K562 (cell line): ENCODE results near the gene CNR2. TPM values are rescaled to one million over a fixed set of nuclear protein-coding genes. Genes with fewer than 3 reads are reported as not detected.

Experiments
- ARID1B ChIP-seq: fragments of 450-650 bp; IDR thresholded peaks from 2 replicates; pipeline ENCODE4 v1.6.1; 2016; ENCODE audit warnings: antibody characterized with exemption, mild to moderate bottlenecking, inconsistent platforms
- DMBX1 ChIP-seq: fragments of 250-450 bp; sonication (Bioruptor Pico); IDR thresholded peaks from 2 replicates; pipeline ENCODE4 v1.8.0; 2022; ENCODE audit warnings: inconsistent platforms, mild to moderate bottlenecking, moderate library complexity, borderline replicate concordance
- DPF2 ChIP-seq: fragments of 450-650 bp; IDR thresholded peaks from 2 replicates; pipeline ENCODE4 v1.6.1; 2016
- EHMT2 ChIP-seq: fragments of 450-650 bp; IDR thresholded peaks from 2 replicates; pipeline ENCODE4 v1.6.1; 2018; ENCODE audit warnings: antibody characterized with exemption
- ETV5 ChIP-seq: sonication (generic); formaldehyde crosslinking; IDR thresholded peaks from 2 replicates; pipeline ENCODE4 v1.4.0; 2020; ENCODE audit warnings: low read depth, mild to moderate bottlenecking, missing genetic modification reagents
- FOXJ2 ChIP-seq: fragments of 200-800 bp; sonication (Bioruptor generic); IDR thresholded peaks from 2 replicates; pipeline ENCODE4 v1.6.1; 2016; ENCODE audit warnings: missing genetic modification characterization, missing compliant biosample characterization
- IFI16 ChIP-seq: fragments of 250-450 bp; sonication (Bioruptor Pico); IDR thresholded peaks from 2 replicates; pipeline ENCODE4 v2.1.2; 2022; ENCODE audit warnings: mild to moderate bottlenecking, inconsistent platforms
- MTA2 ChIP-seq: fragments of 450-650 bp; IDR thresholded peaks from 2 replicates; pipeline ENCODE4 v1.6.1; 2016; ENCODE audit warnings: low read depth
- MTF1 ChIP-seq: fragments of 250-450 bp; sonication (Bioruptor Pico); IDR thresholded peaks from 2 replicates; pipeline ENCODE4 v1.9.0; 2021; ENCODE audit warnings: moderate library complexity, mild to moderate bottlenecking, inconsistent platforms, borderline replicate concordance
- NFXL1 ChIP-seq: fragments of 450-650 bp; formaldehyde crosslinking; IDR thresholded peaks from 2 replicates; pipeline ENCODE4 v1.4.0; 2021; ENCODE audit warnings: mild to moderate bottlenecking
- PHTF2 ChIP-seq: fragments of 250-450 bp; sonication (Bioruptor Pico); IDR thresholded peaks from 2 replicates; pipeline ENCODE4 v1.5.0; 2021; ENCODE audit warnings: mild to moderate bottlenecking
- POLR2G ChIP-seq: fragments of 200-400 bp; formaldehyde crosslinking; IDR thresholded peaks from 2 replicates; pipeline ENCODE4 v1.6.1; 2017; ENCODE audit warnings: low read depth, mild to moderate bottlenecking, antibody characterized with exemption, low read length, moderate library complexity
- SAFB2 ChIP-seq: fragments of 200-400 bp; formaldehyde crosslinking; IDR thresholded peaks from 2 replicates; pipeline ENCODE4 v1.6.1; 2018; ENCODE audit warnings: borderline replicate concordance, low read length, low read depth, moderate library complexity; ENCODE audit not compliant: severe bottlenecking
- TGIF2 ChIP-seq: sonication (generic); formaldehyde crosslinking; IDR thresholded peaks from 2 replicates; pipeline ENCODE4 v1.8.1; 2022; ENCODE audit warnings: mild to moderate bottlenecking, missing genetic modification reagents, moderate library complexity
- XRCC5 ChIP-seq: fragments of 200-400 bp; formaldehyde crosslinking; IDR thresholded peaks from 2 replicates; pipeline ENCODE4 v1.6.1; 2017; ENCODE audit warnings: low read depth, mild to moderate bottlenecking, low read length
- YY1 ChIP-seq, 3 experiments: IDR thresholded peaks; 2 replicates each; pipeline ENCODE4 v1.6.1; 2011; ENCODE audit warnings: low read length in 2 of 3, mild to moderate bottlenecking in 2 of 3, moderate library complexity in 2 of 3, borderline replicate concordance in 1 of 3, control low read depth in 1 of 3, low read depth in 1 of 3; ENCODE audit not compliant: insufficient read depth in 3 of 3, insufficient replicate concordance in 2 of 3, control insufficient read depth in 1 of 3, insufficient read length in 1 of 3; ENCODE audit errors: extremely low read depth in 1 of 3
- ZNF445 ChIP-seq: fragments of 250-450 bp; sonication (Bioruptor Pico); IDR thresholded peaks from 2 replicates; pipeline ENCODE4 v1.4.0; 2020; ENCODE audit warnings: low read depth, mild to moderate bottlenecking, moderate library complexity
- polyA plus RNA-seq, 8 experiments: library from polyadenylated mRNA; depleted of rRNA in 4 of 8; stranded (reverse) in 5 of 8; unstranded in 3 of 8; fragments of >200 nt; fragmentation: Nextera tagmentation in 2 of 8; fragmentation: Illumina TruSeq in 1 of 8; extraction: Ambion mirVana in 2 of 8; extraction: Trizol in 1 of 8; gene quantifications; 2 replicates each; pipeline versions ENCODE4 v1.2.1 to v1.2.3, GENCODE V29; 2011 to 2014; ENCODE audit warnings: inconsistent platforms in 1 of 8, missing spikeins in 1 of 8
- total RNA-seq, 7 experiments: library from RNA; depleted of rRNA in 6 of 7; stranded (reverse); fragments of >200 nt in 6 of 7; fragmentation: Illumina TruSeq in 2 of 7; extraction: Trizol in 2 of 7; gene quantifications; 2 replicates each; pipeline versions ENCODE4 v1.2.1 to v1.2.3, GENCODE V29; 2011 to 2021; ENCODE audit warnings: low replicate concordance in 1 of 7
- TF ChIP-seq, protein P1 (sequence below), 2 experiments: IDR thresholded peaks; 2 replicates each; pipeline ENCODE4 v1.6.1; 2012; ENCODE audit warnings: improper control_type of control experiment in 2 of 2, low read depth in 2 of 2, low read length in 2 of 2, borderline replicate concordance in 1 of 2
- TF ChIP-seq, protein P2 (sequence below), 2 experiments: fragments of 450-650 bp in 1 of 2; sonication (generic) in 1 of 2; formaldehyde crosslinking in 1 of 2; IDR thresholded peaks in 1 of 2; conservative IDR thresholded peaks in 1 of 2; 2 replicates each; pipeline versions ENCODE4 v1.6.1 to v1.8.1; 2016 to 2023; ENCODE audit warnings: mild to moderate bottlenecking in 2 of 2, moderate library complexity in 2 of 2, inconsistent platforms in 1 of 2, missing genetic modification reagents in 1 of 2
- TF ChIP-seq, protein P3 (sequence below): IDR thresholded peaks from 2 replicates; pipeline ENCODE4 v1.6.1; 2012; ENCODE audit warnings: low read depth, low read length, improper control_type of control experiment, borderline replicate concordance
- TF ChIP-seq, protein P4 (sequence below): fragments of 250-450 bp; sonication (Bioruptor Pico); IDR thresholded peaks from 2 replicates; pipeline ENCODE4 v1.4.0; 2020; ENCODE audit warnings: mild to moderate bottlenecking, moderate library complexity

The CNR2 gene
- total and polyA plus RNA-seq, 9 of the 15 experiments (the other 6 are each of a cell fraction or from before 2014, with no cell fraction given) = not detected

DNA sequence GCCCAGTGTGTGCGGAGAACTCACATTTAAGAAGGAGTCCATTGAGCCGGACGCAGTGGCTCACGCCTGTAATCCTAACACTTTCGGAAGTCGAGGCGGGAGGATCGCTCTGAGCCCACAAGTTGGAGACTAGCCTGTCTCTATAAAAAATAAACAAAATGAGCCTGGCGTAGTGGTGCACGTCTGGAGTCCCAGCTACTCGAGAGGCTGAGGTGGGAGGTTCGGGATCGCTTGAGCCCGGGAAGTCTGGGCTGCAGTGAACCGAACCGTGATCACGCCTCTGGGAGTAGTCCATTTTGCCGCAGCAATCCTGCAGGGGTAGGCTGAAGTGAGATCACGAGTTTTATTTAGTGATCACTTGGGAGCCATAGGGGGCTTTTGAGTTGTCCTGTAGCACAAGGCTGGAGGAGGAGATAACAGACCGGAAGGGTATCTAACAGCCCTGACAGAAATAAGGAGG, 44.6 kb downstream of the CNR2 start (continued):
- TF ChIP-seq, protein P1, sequence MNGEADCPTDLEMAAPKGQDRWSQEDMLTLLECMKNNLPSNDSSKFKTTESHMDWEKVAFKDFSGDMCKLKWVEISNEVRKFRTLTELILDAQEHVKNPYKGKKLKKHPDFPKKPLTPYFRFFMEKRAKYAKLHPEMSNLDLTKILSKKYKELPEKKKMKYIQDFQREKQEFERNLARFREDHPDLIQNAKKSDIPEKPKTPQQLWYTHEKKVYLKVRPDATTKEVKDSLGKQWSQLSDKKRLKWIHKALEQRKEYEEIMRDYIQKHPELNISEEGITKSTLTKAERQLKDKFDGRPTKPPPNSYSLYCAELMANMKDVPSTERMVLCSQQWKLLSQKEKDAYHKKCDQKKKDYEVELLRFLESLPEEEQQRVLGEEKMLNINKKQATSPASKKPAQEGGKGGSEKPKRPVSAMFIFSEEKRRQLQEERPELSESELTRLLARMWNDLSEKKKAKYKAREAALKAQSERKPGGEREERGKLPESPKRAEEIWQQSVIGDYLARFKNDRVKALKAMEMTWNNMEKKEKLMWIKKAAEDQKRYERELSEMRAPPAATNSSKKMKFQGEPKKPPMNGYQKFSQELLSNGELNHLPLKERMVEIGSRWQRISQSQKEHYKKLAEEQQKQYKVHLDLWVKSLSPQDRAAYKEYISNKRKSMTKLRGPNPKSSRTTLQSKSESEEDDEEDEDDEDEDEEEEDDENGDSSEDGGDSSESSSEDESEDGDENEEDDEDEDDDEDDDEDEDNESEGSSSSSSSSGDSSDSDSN (IDR thresholded peaks at IDR 0.05; ENCODE audit: borderline replicate concordance in 1 of 2, low read depth in 2 of 2, low read length in 2 of 2) = no peak
- TF ChIP-seq, protein P2, sequence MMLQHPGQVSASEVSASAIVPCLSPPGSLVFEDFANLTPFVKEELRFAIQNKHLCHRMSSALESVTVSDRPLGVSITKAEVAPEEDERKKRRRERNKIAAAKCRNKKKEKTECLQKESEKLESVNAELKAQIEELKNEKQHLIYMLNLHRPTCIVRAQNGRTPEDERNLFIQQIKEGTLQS (IDR thresholded peaks at IDR 0.05) = no peak
- TF ChIP-seq, protein P2 (CRISPR knock-in tag; conservative IDR thresholded peaks at IDR 0.05) = peak; percentile 51; the same call in 1 of the 2 replicates
- TF ChIP-seq DMBX1 (CRISPR knock-in tag) (peak; percentile 38; the same call in 1 of the 2 replicates), IFI16 (CRISPR knock-in tag) (peak; percentile 56; the same call in 1 of the 2 replicates), NFXL1 (CRISPR knock-in tag) (0 out of 2 replicates have a peak, but pooled peaks have one; percentile 57), DPF2 (peak; percentile 63), XRCC5 (no peak), MTA2 (0 out of 2 replicates have a peak, but pooled peaks have one; percentile 31), MTF1 (CRISPR knock-in tag) (0 out of 2 replicates have a peak, but pooled peaks have one; percentile 40), PHTF2 (CRISPR knock-in tag) (no peak), FOXJ2 (tag) (no peak), POLR2G (no peak), EHMT2 (no peak), ETV5 (CRISPR knock-in tag) (no peak), YY1 (IDR thresholded peaks at IDR 0.05; ENCODE audit: borderline replicate concordance in 1 of 3, control insufficient read depth in 1 of 3, extremely low read depth in 1 of 3, insufficient read depth in 3 of 3, insufficient read length in 1 of 3, insufficient replicate concordance in 2 of 3, low read depth in 1 of 3, low read length in 2 of 3) (peak in 2 of 3 experiments; percentile 30 to 34), ARID1B (peak; percentile 57; the same call in 1 of the 2 replicates), ZNF445 (CRISPR knock-in tag) (0 out of 2 replicates have a peak, but pooled peaks have one; percentile 49), TGIF2 (CRISPR knock-in tag) (no peak), SAFB2 (no peak)
- TF ChIP-seq, protein P3, sequence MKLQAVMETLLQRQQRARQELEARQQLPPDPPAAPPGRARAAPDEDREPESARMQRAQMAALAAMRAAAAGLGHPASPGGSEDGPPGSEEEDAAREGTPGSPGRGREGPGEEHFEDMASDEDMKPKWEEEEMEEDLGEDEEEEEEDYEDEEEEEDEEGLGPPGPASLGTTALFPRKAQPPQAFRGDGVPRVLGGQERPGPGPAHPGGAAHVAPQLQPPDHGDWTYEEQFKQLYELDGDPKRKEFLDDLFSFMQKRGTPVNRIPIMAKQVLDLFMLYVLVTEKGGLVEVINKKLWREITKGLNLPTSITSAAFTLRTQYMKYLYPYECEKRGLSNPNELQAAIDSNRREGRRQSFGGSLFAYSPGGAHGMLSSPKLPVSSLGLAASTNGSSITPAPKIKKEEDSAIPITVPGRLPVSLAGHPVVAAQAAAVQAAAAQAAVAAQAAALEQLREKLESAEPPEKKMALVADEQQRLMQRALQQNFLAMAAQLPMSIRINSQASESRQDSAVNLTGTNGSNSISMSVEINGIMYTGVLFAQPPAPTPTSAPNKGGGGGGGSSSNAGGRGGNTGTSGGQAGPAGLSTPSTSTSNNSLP = no peak
- TF ChIP-seq, protein P4, sequence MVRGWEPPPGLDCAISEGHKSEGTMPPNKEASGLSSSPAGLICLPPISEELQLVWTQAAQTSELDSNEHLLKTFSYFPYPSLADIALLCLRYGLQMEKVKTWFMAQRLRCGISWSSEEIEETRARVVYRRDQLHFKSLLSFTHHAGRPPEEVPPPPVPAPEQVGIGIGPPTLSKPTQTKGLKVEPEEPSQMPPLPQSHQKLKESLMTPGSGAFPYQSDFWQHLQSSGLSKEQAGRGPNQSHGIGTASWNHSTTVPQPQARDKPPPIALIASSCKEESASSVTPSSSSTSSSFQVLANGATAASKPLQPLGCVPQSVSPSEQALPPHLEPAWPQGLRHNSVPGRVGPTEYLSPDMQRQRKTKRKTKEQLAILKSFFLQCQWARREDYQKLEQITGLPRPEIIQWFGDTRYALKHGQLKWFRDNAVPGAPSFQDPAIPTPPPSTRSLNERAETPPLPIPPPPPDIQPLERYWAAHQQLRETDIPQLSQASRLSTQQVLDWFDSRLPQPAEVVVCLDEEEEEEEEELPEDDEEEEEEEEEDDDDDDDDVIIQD (CRISPR knock-in tag) = 0 out of 2 replicates have a peak, but pooled peaks have one; percentile 36
